HCT116 (cell line): Measurements from ENCODE around the gene PRR35. TPM values are rescaled to one million over a fixed set of nuclear protein-coding genes. Genes with fewer than 3 reads are reported as not detected.

ENCODE experiments used
- ATAC-seq: fragments of 200-7000 bp; cut with Tn5 transposase; 2 replicates; pipeline ENCODE4 v1.9.1; 2020; ENCODE audit warnings: mild to moderate bottlenecking, moderate library complexity
- BruUV-seq: library from RNA; stranded (reverse); fragments of 400-500 nt; replicated peaks from 2 replicates; lab custom pipeline; 2021; lab: Mats Ljungman, UMichigan
- CTCF ChIA-PET: fragments of 300-600 bp; sonication (Branson Sonifier 250); formaldehyde crosslinking; loops from one replicate; lab custom pipeline; 2021; ENCODE audit warnings: antibody characterized with exemption; lab: Charles Lee
- POLR2A ChIA-PET: fragments of 300-600, 350-600 bp; sonication (Branson Sonifier 250); formaldehyde crosslinking; loops from one replicate; lab custom pipeline; 2021; ENCODE audit warnings: antibody characterized with exemption; lab: Charles Lee
- RAD21 ChIA-PET, 2 experiments: fragments of 300-600 bp; sonication (Branson Sonifier 250); formaldehyde crosslinking; loops; one replicate each; lab custom pipeline; 2023; ENCODE audit warnings: low total read pairs in 2 of 2; ENCODE audit not compliant: uncharacterized antibody in 2 of 2, unreplicated experiment in 2 of 2, low non-redundant PET in 1 of 2; lab: Charles Lee
- DNase-seq: peaks from one replicate; pipeline ENCODE4 v3.0.0-alpha.2; 2010; ENCODE audit warnings: low read depth, low spot score
- H2AFZ ChIP-seq: fragments of 200-600 bp; shearing (Covaris generic), sonication (generic); 2 replicates; pipeline ENCODE4 v1.6.1; 2017; ENCODE audit warnings: low read depth, mixed run types, mixed read lengths, antibody characterized with exemption, low read length; ENCODE audit not compliant: poor library complexity, severe bottlenecking
- H3K27ac ChIP-seq: 2 replicates; pipeline ENCODE4 v1.5.1; 2012; ENCODE audit warnings: low read depth, low read length
- H3K27me3 ChIP-seq: fragments of 200-600 bp; sonication (generic); 2 replicates; pipeline ENCODE4 v1.6.1; 2016; ENCODE audit warnings: mixed run types, low read length, mixed read lengths; ENCODE audit not compliant: insufficient read depth
- H3K36me3 ChIP-seq, 2 experiments: fragments of 200-500 bp in 1 of 2; fragments of 200-600 bp in 1 of 2; sonication (Bioruptor generic) in 1 of 2; sonication (generic) in 1 of 2; 2 replicates each; pipeline versions ENCODE4 v1.5.1 to v1.6.1; 2014 to 2016; ENCODE audit warnings: low read length in 2 of 2, inconsistent platforms in 1 of 2, mixed read lengths in 1 of 2, mixed run types in 1 of 2; ENCODE audit not compliant: insufficient read depth in 2 of 2, control insufficient read depth in 1 of 2
- H3K4me1 ChIP-seq, 2 experiments: fragments of 200-600 bp in 1 of 2; sonication (generic) in 1 of 2; 2 replicates each; pipeline versions ENCODE4 v1.5.1 to v1.6.1; 2012 to 2017; ENCODE audit warnings: low read length in 2 of 2, inconsistent platforms in 1 of 2, mild to moderate bottlenecking in 1 of 2, mixed read lengths in 1 of 2, mixed run types in 1 of 2, moderate library complexity in 1 of 2; ENCODE audit not compliant: insufficient read depth in 2 of 2, control insufficient read depth in 1 of 2
- H3K4me2 ChIP-seq: fragments of 200-600 bp; sonication (generic); 2 replicates; pipeline ENCODE4 v1.6.1; 2017; ENCODE audit warnings: mixed run types, low read length, mixed read lengths
- H3K4me3 ChIP-seq, 2 experiments: fragments of 200-600 bp in 1 of 2; sonication (generic) in 1 of 2; replicated peaks in 1 of 2; 2 replicates each; pipeline ENCODE4 v1.5.1; 2011 to 2016; ENCODE audit warnings: low read length in 2 of 2, control low read depth in 1 of 2, low read depth in 1 of 2, mild to moderate bottlenecking in 1 of 2, mixed read lengths in 1 of 2, mixed run types in 1 of 2
- H3K79me2 ChIP-seq: fragments of 200-600 bp; sonication (generic); 2 replicates; pipeline ENCODE4 v1.6.1; 2017; ENCODE audit warnings: mild to moderate bottlenecking, mixed run types, low read length, moderate library complexity, mixed read lengths; ENCODE audit not compliant: insufficient read depth
- H3K9ac ChIP-seq: fragments of 200-600 bp; sonication (generic); 2 replicates; pipeline ENCODE4 v1.6.1; 2016; ENCODE audit warnings: low read length, mixed read lengths
- H3K9me2 ChIP-seq: fragments of 200-600 bp; sonication (generic), shearing (Covaris generic); 2 replicates; pipeline ENCODE4 v1.6.1; 2017; ENCODE audit warnings: mixed run types, mild to moderate bottlenecking, moderate library complexity; ENCODE audit not compliant: insufficient read depth
- H3K9me3 ChIP-seq, 2 experiments: fragments of 200-500 bp in 1 of 2; fragments of 200-600 bp in 1 of 2; sonication (Bioruptor generic) in 1 of 2; sonication (generic) in 1 of 2; 2 replicates each; pipeline ENCODE4 v1.6.1; 2014 to 2017; ENCODE audit warnings: low read length in 2 of 2, mixed read lengths in 2 of 2, inconsistent platforms in 1 of 2, low read depth in 1 of 2, mild to moderate bottlenecking in 1 of 2, mixed run types in 1 of 2, moderate library complexity in 1 of 2; ENCODE audit not compliant: control insufficient read depth in 1 of 2, insufficient read depth in 1 of 2
- H4K20me1 ChIP-seq: fragments of 200-600 bp; sonication (generic), shearing (Covaris generic); 2 replicates; pipeline ENCODE4 v1.6.1; 2017; ENCODE audit warnings: mixed run types, mild to moderate bottlenecking, moderate library complexity; ENCODE audit not compliant: insufficient read depth
- ATF3 ChIP-seq: IDR thresholded peaks from 2 replicates; pipeline ENCODE4 v1.6.1; 2012
- CBX3 ChIP-seq: IDR thresholded peaks from 2 replicates; pipeline ENCODE4 v1.6.1; 2012; ENCODE audit warnings: low read depth
- CEBPB ChIP-seq: IDR thresholded peaks from 2 replicates; pipeline ENCODE4 v1.6.1; 2012; ENCODE audit warnings: low read depth
- EGR1 ChIP-seq: IDR thresholded peaks from 2 replicates; pipeline ENCODE4 v1.6.1; 2012; ENCODE audit warnings: low read depth
- ELF1 ChIP-seq: IDR thresholded peaks from 2 replicates; pipeline ENCODE4 v1.6.1; 2012; ENCODE audit warnings: low read depth, borderline replicate concordance
- EZH2 ChIP-seq: fragments of 200-600 bp; sonication (generic); IDR thresholded peaks from 2 replicates; pipeline ENCODE4 v1.6.1; 2017; ENCODE audit warnings: antibody characterized with exemption, mixed run types
- EZH2phosphoT487 ChIP-seq: fragments of 200-600 bp; IDR thresholded peaks from 2 replicates; pipeline ENCODE4 v1.6.1; 2018; ENCODE audit warnings: antibody characterized with exemption, borderline replicate concordance
- FOSL1 ChIP-seq: IDR thresholded peaks from 2 replicates; pipeline ENCODE4 v1.6.1; 2012; ENCODE audit warnings: low read depth
- MAX ChIP-seq: IDR thresholded peaks from 2 replicates; pipeline ENCODE4 v1.6.1; 2012
- POLR2A ChIP-seq: IDR thresholded peaks from 2 replicates; pipeline ENCODE4 v1.7.0; 2011; ENCODE audit warnings: borderline replicate concordance; ENCODE audit not compliant: insufficient read depth, insufficient read length; ENCODE audit errors: extremely low read depth
- POLR2AphosphoS5 ChIP-seq: IDR thresholded peaks from 2 replicates; pipeline ENCODE4 v1.6.1; 2011; ENCODE audit warnings: mild to moderate bottlenecking, low read depth, low read length, moderate library complexity
- RAD21 ChIP-seq: IDR thresholded peaks from 2 replicates; pipeline ENCODE4 v1.6.1; 2012; ENCODE audit warnings: low read depth, mild to moderate bottlenecking
- REST ChIP-seq: IDR thresholded peaks from 2 replicates; pipeline ENCODE4 v1.6.1; 2012; ENCODE audit warnings: low read depth
- SIN3A ChIP-seq: IDR thresholded peaks from 2 replicates; pipeline ENCODE4 v1.6.1; 2012; ENCODE audit warnings: low read depth
- SP1 ChIP-seq: IDR thresholded peaks from 2 replicates; pipeline ENCODE4 v1.6.1; 2012; ENCODE audit warnings: low read depth
- TCF7L2 ChIP-seq: IDR thresholded peaks from 2 replicates; pipeline ENCODE4 v1.7.0; 2011; ENCODE audit warnings: borderline replicate concordance, inconsistent platforms; ENCODE audit not compliant: insufficient read depth, insufficient read length; ENCODE audit errors: extremely low read depth
- YY1 ChIP-seq: IDR thresholded peaks from 2 replicates; pipeline ENCODE4 v1.6.1; 2011; ENCODE audit warnings: low read length, low read depth, moderate library complexity, mild to moderate bottlenecking; ENCODE audit not compliant: insufficient replicate concordance; ENCODE audit errors: extremely low read depth
- ZBTB33 ChIP-seq: IDR thresholded peaks from 2 replicates; pipeline ENCODE4 v1.6.1; 2011; ENCODE audit warnings: mild to moderate bottlenecking, low read length, moderate library complexity; ENCODE audit not compliant: insufficient replicate concordance; ENCODE audit errors: extremely low read depth
- ZFX ChIP-seq: fragments of 450-650 bp; IDR thresholded peaks from 2 replicates; pipeline ENCODE4 v1.6.1; 2017
- ZNF274 ChIP-seq: fragments of 200-500 bp; sonication (Bioruptor generic); IDR thresholded peaks from 2 replicates; pipeline ENCODE4 v1.6.1; 2014; ENCODE audit warnings: mild to moderate bottlenecking, low read depth, low read length, inconsistent platforms
- intact Hi-C: fragments of 100-400 bp; cut with micrococcal nuclease; formaldehyde crosslinking; loops from 2 replicates; pipeline ENCODE4 v1.10.0; 2022
- total RNA-seq: library from RNA; stranded (reverse); gene quantifications from one replicate; pipeline ENCODE4 v1.2.1, GENCODE V29; 2021; ENCODE audit not compliant: unreplicated experiment

Gene PRR35
- total RNA-seq, 1 experiment from 2014 or later: not detected

- H3K27ac ChIP-seq: 0 out of 2 replicates have a peak overlapping the region, but pooled peaks have one; percentile 99
- peak overlapping the region; percentile 90; the same call in 1 of the 2 replicates for H3K9ac ChIP-seq
- no peaks in the 10 kb centered on the region for H3K9me3 ChIP-seq
- no peaks in the 10 kb centered on the region for H4K20me1 ChIP-seq
- ChIA-PET CTCF (no interaction called here), RAD21 (no interaction called here), POLR2A (no interaction called here)
- intact Hi-C loops: no loop called here
- H3K36me3 ChIP-seq: no peaks in the 10 kb centered on the region
- H3K27me3 ChIP-seq: no peaks in the 10 kb centered on the region
- peaks cover 14% of the 10 kb centered on the region; the same call in 1 of the 2 replicates for H3K79me2 ChIP-seq
- H3K4me1 ChIP-seq: peaks cover 8 to 22% of the 10 kb centered on the region in 2 experiments; a peak in 3 of 4 replicates
- no peak overlapping the region for H2AFZ ChIP-seq
- peak overlapping the region; percentile 77; the same call in 1 of the 2 replicates for H3K4me2 ChIP-seq
- H3K4me3 ChIP-seq: no peak overlapping the region
- ATAC-seq (no peak), DNase-seq (no peak)
- H3K9me2 ChIP-seq: no peaks in the 10 kb centered on the region
- no TSS peak for BruUV-seq
- TF ChIP-seq REST (no peak), ZFX (no peak), ELF1 (no peak), EZH2 (no peak), POLR2AphosphoS5 (no peak; the same call in 1 of the 2 replicates), EGR1 (no peak), EZH2phosphoT487 (no peak), FOSL1 (no peak), SP1 (no peak), YY1 (no peak), SIN3A (no peak), CEBPB (no peak), ZBTB33 (no peak), MAX (no peak), TCF7L2 (no peak), POLR2A (no peak), RAD21 (no peak), ZNF274 (no peak), CBX3 (no peak), ATF3 (no peak)
Measured at GRCh38 chr16:586645-587590, 26.7 kb downstream of the PRR35 start.
